ENCODE data around the gene CDK6.

The CDK6 gene

GRCh38 chr7:92843781-92844180, 7.4 kb upstream of the CDK6 start:
- H3K36me3 ChIP-seq (replicated peaks; ENCODE audit: low read depth, low read length), result no peaks in the 10 kb centered on the region
- no peak overlapping the region for H3K4me2 ChIP-seq (ENCODE audit: low read length)
- H4K20me1 ChIP-seq (ENCODE audit: insufficient read depth, low read length), result no peaks in the 10 kb centered on the region
- no peaks in the 10 kb centered on the region for H3K79me2 ChIP-seq (ENCODE audit: low read length)
- no peaks in the 10 kb centered on the region for H3K9me3 ChIP-seq (ENCODE audit: insufficient read depth, low read length)
- H3K27ac ChIP-seq (ENCODE audit: low read length), result no peak overlapping the region
- no peak overlapping the region for H2AFZ ChIP-seq (ENCODE audit: low read depth, low read length)
- H3K4me1 ChIP-seq (ENCODE audit: low read length), result peaks cover under 1% of the 10 kb centered on the region
- no peak for TF ChIP-seq EZH2phosphoT487 (IDR thresholded peaks at IDR 0.05; ENCODE audit: low read depth)
- no peak overlapping the region for H3K4me3 ChIP-seq (ENCODE audit: low read length)
- no peak overlapping the region for H3K9ac ChIP-seq (ENCODE audit: low read length)
- H3K27me3 ChIP-seq (ENCODE audit: low read depth, low read length), result peaks cover 30% of the 10 kb centered on the region

GRCh38 chr7:92843034-92843760, 6.8 kb upstream of the CDK6 start:
- Histone ChIP-seq H4K20me1 (ENCODE audit: insufficient read depth, low read length) (no peaks in the 10 kb centered on the region), H3K4me1 (ENCODE audit: low read length) (no peaks in the 10 kb centered on the region), H3K4me2 (ENCODE audit: low read length) (no peak overlapping the region), H2AFZ (ENCODE audit: low read depth, low read length) (no peak overlapping the region), H3K36me3 (replicated peaks; ENCODE audit: low read depth, low read length) (no peaks in the 10 kb centered on the region), H3K9me3 (ENCODE audit: insufficient read depth, low read length) (no peaks in the 10 kb centered on the region), H3K79me2 (ENCODE audit: low read length) (no peaks in the 10 kb centered on the region), H3K9ac (ENCODE audit: low read length) (no peak overlapping the region), H3K4me3 (ENCODE audit: low read length) (no peak overlapping the region), H3K27me3 (ENCODE audit: low read depth, low read length) (peaks cover 33% of the 10 kb centered on the region), H3K27ac (ENCODE audit: low read length) (no peak overlapping the region)
- TF ChIP-seq CTCF (IDR thresholded peaks at IDR 0.05; ENCODE audit: low read depth, low read length) (no peak), EZH2phosphoT487 (IDR thresholded peaks at IDR 0.05; ENCODE audit: low read depth) (no peak)

GRCh38 chr7:92841192-92841591, 4.8 kb upstream of the CDK6 start:
- H3K9me3 ChIP-seq (ENCODE audit: insufficient read depth, low read length), result no peaks in the 10 kb centered on the region
- H3K27me3 ChIP-seq (ENCODE audit: low read depth, low read length), result peaks cover 41% of the 10 kb centered on the region
- no peaks in the 10 kb centered on the region for H3K36me3 ChIP-seq (replicated peaks; ENCODE audit: low read depth, low read length)
- H3K4me2 ChIP-seq (ENCODE audit: low read length), result no peak overlapping the region
- H2AFZ ChIP-seq (ENCODE audit: low read depth, low read length), result no peak overlapping the region
- no peak overlapping the region for H3K9ac ChIP-seq (ENCODE audit: low read length)
- H3K4me1 ChIP-seq (ENCODE audit: low read length), result peaks cover 2% of the 10 kb centered on the region; the same call in 1 of the 2 replicates
- H3K27ac ChIP-seq (ENCODE audit: low read length), result no peak overlapping the region
- no peaks in the 10 kb centered on the region for H4K20me1 ChIP-seq (ENCODE audit: insufficient read depth, low read length)
- no peaks in the 10 kb centered on the region; the same call in 1 of the 2 replicates for H3K79me2 ChIP-seq (ENCODE audit: low read length)
- H3K4me3 ChIP-seq (ENCODE audit: low read length), result no peak overlapping the region
- TF ChIP-seq CTCF (IDR thresholded peaks at IDR 0.05; ENCODE audit: low read depth, low read length) (no peak), EZH2phosphoT487 (IDR thresholded peaks at IDR 0.05; ENCODE audit: low read depth) (no peak)

GRCh38 chr7:92840316-92840715, 3.9 kb upstream of the CDK6 start:
- no peak overlapping the region for H3K4me2 ChIP-seq (ENCODE audit: low read length)
- no peaks in the 10 kb centered on the region for H3K36me3 ChIP-seq (replicated peaks; ENCODE audit: low read depth, low read length)
- no peaks in the 10 kb centered on the region for H4K20me1 ChIP-seq (ENCODE audit: insufficient read depth, low read length)
- H3K79me2 ChIP-seq (ENCODE audit: low read length), result peaks cover 9% of the 10 kb centered on the region
- no peak overlapping the region for H3K4me3 ChIP-seq (ENCODE audit: low read length)
- no peak overlapping the region for H2AFZ ChIP-seq (ENCODE audit: low read depth, low read length)
- H3K27ac ChIP-seq (ENCODE audit: low read length), result no peak overlapping the region
- TF ChIP-seq EZH2phosphoT487 (IDR thresholded peaks at IDR 0.05; ENCODE audit: low read depth) (no peak), CTCF (IDR thresholded peaks at IDR 0.05; ENCODE audit: low read depth, low read length) (no peak)
- H3K4me1 ChIP-seq (ENCODE audit: low read length), result peaks cover 2% of the 10 kb centered on the region; the same call in 1 of the 2 replicates
- H3K27me3 ChIP-seq (ENCODE audit: low read depth, low read length), result peaks cover 41% of the 10 kb centered on the region
- no peaks in the 10 kb centered on the region for H3K9me3 ChIP-seq (ENCODE audit: insufficient read depth, low read length)
- no peak overlapping the region for H3K9ac ChIP-seq (ENCODE audit: low read length)

Data from OCI-LY3 (cell line).